ENCODE results near the gene LDAH.

LDAH gene

GRCh38 chr2:20684581-20685063 is 138.3 kb downstream of the LDAH start:
- no peak overlapping the region for H3K4me3 ChIP-seq (ENCODE audit: low read length)
- no peak for TF ChIP-seq CTCF (IDR thresholded peaks at IDR 0.05; ENCODE audit: insufficient read depth, low read depth, low read length, missing control alignments)
- DNase-seq (ENCODE audit: low read depth), result no peak

GRCh38 chr2:20682167-20682920 is 140.6 kb downstream of the LDAH start:
- DNase-seq (ENCODE audit: low read depth), result no peak
- peak; percentile 37 for TF ChIP-seq CTCF (IDR thresholded peaks at IDR 0.05; ENCODE audit: insufficient read depth, low read depth, low read length, missing control alignments)

GRCh38 chr2:20680744-20681375 is 142.0 kb downstream of the LDAH start:
- no peak for DNase-seq (ENCODE audit: low read depth)
- H3K4me3 ChIP-seq (ENCODE audit: low read length), result no peak overlapping the region
- no peak for TF ChIP-seq CTCF (IDR thresholded peaks at IDR 0.05; ENCODE audit: insufficient read depth, low read depth, low read length, missing control alignments)

More at GRCh38 chr2:20682167-20682920, 140.6 kb downstream of the LDAH start:
- no peak overlapping the region for H3K4me3 ChIP-seq (ENCODE audit: low read length)

- no peak overlapping the region for H3K4me3 ChIP-seq (ENCODE audit: low read length)
- no peak for DNase-seq (ENCODE audit: low read depth)
- TF ChIP-seq CTCF (IDR thresholded peaks at IDR 0.05; ENCODE audit: insufficient read depth, low read depth, low read length, missing control alignments), result no peak
Observed at GRCh38 chr2:20678780-20679179, 144.1 kb downstream of the LDAH start.

GRCh38 chr2:20678086-20678395 is 144.9 kb downstream of the LDAH start:
- H3K4me3 ChIP-seq (ENCODE audit: low read length), result no peak overlapping the region
- no peak for DNase-seq (ENCODE audit: low read depth)
- TF ChIP-seq CTCF (IDR thresholded peaks at IDR 0.05; ENCODE audit: insufficient read depth, low read depth, low read length, missing control alignments), result no peak

- no peak overlapping the region for H3K4me3 ChIP-seq (ENCODE audit: low read length)
- no peak for DNase-seq (ENCODE audit: low read depth)
- peak; percentile 38 for TF ChIP-seq CTCF (IDR thresholded peaks at IDR 0.05; ENCODE audit: insufficient read depth, low read depth, low read length, missing control alignments)
Observed at GRCh38 chr2:20677301-20678085, 145.4 kb downstream of the LDAH start.

Data from epithelial cell of esophagus (primary cell).